ENCODE data around the gene SPRY2.

DNA sequence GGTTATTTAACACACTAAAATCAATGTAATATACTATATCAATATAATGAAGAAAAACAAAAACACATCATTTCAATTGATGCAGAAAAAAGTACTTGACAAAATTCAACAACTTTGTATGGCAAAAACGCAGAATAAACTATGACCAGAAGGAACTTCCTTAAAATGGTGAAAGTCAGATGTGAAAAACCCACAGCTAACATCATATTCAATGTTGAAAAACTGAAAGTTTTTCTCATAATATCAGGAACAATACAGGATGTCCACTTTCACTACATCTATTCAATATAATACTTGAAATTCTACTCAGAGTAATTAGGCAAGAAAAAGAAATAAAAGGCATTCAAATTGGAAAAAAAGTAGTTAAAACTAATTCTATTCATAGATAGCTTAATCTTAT, 50.3 kb downstream of the SPRY2 start:
- TF ChIP-seq CTCF (IDR thresholded peaks at IDR 0.05; ENCODE audit: low read depth, low read length): no peak
- TF ChIP-seq EZH2phosphoT487 (IDR thresholded peaks at IDR 0.05; ENCODE audit: low read depth): no peak

All from OCI-LY3 (cell line).